Peyer's patch (tissue), 4 donors: ENCODE measurements around the gene SLC28A3.

ENCODE experiments used
- CTCF ChIP-seq, 6 experiments: fragments of 450-650 bp in 4 of 6; fragments of 200-600 bp in 2 of 6; sonication (generic) in 1 of 6; IDR thresholded peaks; one replicate each; pipeline ENCODE4 v1.5.1; 2017 to 2019; ENCODE audit warnings: antibody characterized with exemption in 6 of 6, mild to moderate bottlenecking in 3 of 6, moderate library complexity in 1 of 6
- POLR2A ChIP-seq, 2 donors: fragments of 450-650 bp; IDR thresholded peaks; one replicate each; pipeline ENCODE4 v1.5.1; 2017; ENCODE audit warnings: antibody characterized with exemption in 2 of 2, mild to moderate bottlenecking in 2 of 2, moderate library complexity in 2 of 2

GRCh38 chr9:84366683-84367082 is 26.1 kb upstream of the SLC28A3 start:
- TF ChIP-seq CTCF (IDR thresholded peaks at IDR 0.05) (no peak), POLR2A (IDR thresholded peaks at IDR 0.05) (no peak)
